Progenitor cell of endocrine pancreas (in vitro differentiated cells): Measurements from ENCODE around the gene ANKMY1. TPM values are rescaled to one million over a fixed set of nuclear protein-coding genes. Genes with fewer than 3 reads are reported as not detected.

Experiments used
- DNase-seq: peaks from one replicate; pipeline ENCODE4 v3.0.0; 2021; ENCODE audit warnings: low spot score; ENCODE audit not compliant: unreplicated experiment
- H3K27ac Mint-ChIP-seq: 2 replicates; pipeline ENCODE4 v1.8.0; 2021; ENCODE audit warnings: mild to moderate bottlenecking, moderate library complexity, mixed read lengths
- H3K27me3 Mint-ChIP-seq: 2 replicates; pipeline ENCODE4 v1.8.0; 2021; ENCODE audit warnings: mixed read lengths
- H3K36me3 Mint-ChIP-seq: 2 replicates; pipeline ENCODE4 v1.8.0; 2022; ENCODE audit warnings: mixed read lengths; ENCODE audit not compliant: insufficient read depth
- H3K4me1 Mint-ChIP-seq: 2 replicates; pipeline ENCODE4 v1.8.0; 2021; ENCODE audit warnings: low read depth, mixed read lengths
- H3K4me3 Mint-ChIP-seq: 2 replicates; pipeline ENCODE4 v1.8.0; 2021; ENCODE audit warnings: low read depth, mild to moderate bottlenecking, moderate library complexity, mixed read lengths
- H3K9me3 Mint-ChIP-seq: 2 replicates; pipeline ENCODE4 v1.8.0; 2021; ENCODE audit warnings: low read depth, mixed read lengths
- CTCF ChIP-seq: fragments of 200-600 bp; sonication (generic); IDR thresholded peaks from one replicate; pipeline ENCODE4 v1.5.0; 2021; ENCODE audit warnings: antibody characterized with exemption, mild to moderate bottlenecking; ENCODE audit not compliant: unreplicated experiment
- total RNA-seq: library from RNA; stranded (reverse); gene quantifications from 2 replicates; pipeline ENCODE4 v1.2.1, GENCODE V29; 2021

Gene ANKMY1
- total RNA-seq, 1 donor from 2014 or later: 29.2 TPM

- TF ChIP-seq CTCF: no peak
- peak; percentile 7 for DNase-seq
- Mint-ChIP-seq H3K4me3 (no peak overlapping the region), H3K36me3 (peaks cover 6% of the 10 kb centered on the region), H3K27ac (no peak overlapping the region), H3K4me1 (no peaks in the 10 kb centered on the region), H3K9me3 (no peaks in the 10 kb centered on the region), H3K27me3 (no peaks in the 10 kb centered on the region)
Measured at GRCh38 chr2:240507060-240507777, 50.6 kb downstream of the ANKMY1 start.

- no peak for TF ChIP-seq CTCF
Measured at GRCh38 chr2:240506406-240507059, 51.3 kb downstream of the ANKMY1 start.

GRCh38 chr2:240505910-240506309, 51.9 kb downstream of the ANKMY1 start:
- Mint-ChIP-seq H3K9me3 (no peaks in the 10 kb centered on the region), H3K4me1 (no peaks in the 10 kb centered on the region), H3K27me3 (no peaks in the 10 kb centered on the region), H3K27ac (no peak overlapping the region), H3K4me3 (no peak overlapping the region), H3K36me3 (peaks cover 6% of the 10 kb centered on the region)
- TF ChIP-seq CTCF: no peak
- DNase-seq: no peak

More at GRCh38 chr2:240506406-240507059, 51.3 kb downstream of the ANKMY1 start:
- H3K4me3 Mint-ChIP-seq: no peak overlapping the region
- H3K4me1 Mint-ChIP-seq: no peaks in the 10 kb centered on the region
- peak; percentile 6 for DNase-seq
- no peak overlapping the region for H3K27ac Mint-ChIP-seq
- no peaks in the 10 kb centered on the region for H3K27me3 Mint-ChIP-seq
- H3K36me3 Mint-ChIP-seq: peaks cover 6% of the 10 kb centered on the region
- no peaks in the 10 kb centered on the region for H3K9me3 Mint-ChIP-seq

GRCh38 chr2:240503848-240504247, 53.9 kb downstream of the ANKMY1 start:
- peaks cover 5% of the 10 kb centered on the region for H3K36me3 Mint-ChIP-seq

GRCh38 chr2:240503375-240503774, 54.4 kb downstream of the ANKMY1 start:
- H3K9me3 Mint-ChIP-seq: no peaks in the 10 kb centered on the region
- peaks cover under 1% of the 10 kb centered on the region for H3K36me3 Mint-ChIP-seq
- no peak overlapping the region for H3K4me3 Mint-ChIP-seq
- no peak overlapping the region for H3K27ac Mint-ChIP-seq
- no peak for DNase-seq
- no peak for TF ChIP-seq CTCF
- no peaks in the 10 kb centered on the region for H3K27me3 Mint-ChIP-seq
- no peaks in the 10 kb centered on the region for H3K4me1 Mint-ChIP-seq

More at GRCh38 chr2:240503848-240504247, 53.9 kb downstream of the ANKMY1 start:
- DNase-seq: no peak
- no peaks in the 10 kb centered on the region for H3K4me1 Mint-ChIP-seq
- no peak overlapping the region for H3K4me3 Mint-ChIP-seq
- TF ChIP-seq CTCF: no peak
- H3K27ac Mint-ChIP-seq: no peak overlapping the region
- no peaks in the 10 kb centered on the region for H3K27me3 Mint-ChIP-seq
- H3K9me3 Mint-ChIP-seq: no peaks in the 10 kb centered on the region
